GM18909 (cell line): ENCODE measurements around the gene ADCY3.
"Not testable (repeated sequence)": the region's sequence is repeated elsewhere in the genome, so short reads cannot be mapped to it uniquely, and the experiment has no call there.

Experiments
- ATAC-seq: cut with Tn5 transposase; IDR thresholded peaks from one replicate; pipeline ENCODE4 v1.9.1; 2021; ENCODE audit warnings: mild to moderate bottlenecking; ENCODE audit not compliant: unreplicated experiment, poor library complexity

ADCY3 gene

GRCh38 chr2:24820598-24821432 is 99.2 kb downstream of the ADCY3 start:
- no peak for ATAC-seq

GRCh38 chr2:24820175-24820513 is 99.9 kb downstream of the ADCY3 start:
- ATAC-seq = no peak

- no peak for ATAC-seq
Observed at GRCh38 chr2:24819442-24820174, 100.4 kb downstream of the ADCY3 start.

- ATAC-seq = no peak
Observed at GRCh38 chr2:24818721-24819167, 101.3 kb downstream of the ADCY3 start.

- ATAC-seq = no peak
Observed at GRCh38 chr2:24816884-24817283, 103.2 kb downstream of the ADCY3 start.

GRCh38 chr2:24816404-24816803 is 103.6 kb downstream of the ADCY3 start:
- ATAC-seq = no peak

- ATAC-seq = no peak
Observed at GRCh38 chr2:24815171-24815570, 104.9 kb downstream of the ADCY3 start.

- ATAC-seq = no peak
Observed at GRCh38 chr2:24814516-24814915, 105.5 kb downstream of the ADCY3 start.

- no peak for ATAC-seq
Observed at GRCh38 chr2:24813691-24814137, 106.3 kb downstream of the ADCY3 start.

- ATAC-seq = no peak
Observed at GRCh38 chr2:24809316-24810007, 110.6 kb downstream of the ADCY3 start.

GRCh38 chr2:24806661-24807036 is 113.4 kb downstream of the ADCY3 start:
- no peak for ATAC-seq

- not testable (repeated sequence) for ATAC-seq
Observed at GRCh38 chr2:24805811-24806660, 114.0 kb downstream of the ADCY3 start.

- ATAC-seq = not testable (repeated sequence)
Observed at GRCh38 chr2:24800487-24800886, 119.5 kb downstream of the ADCY3 start.

GRCh38 chr2:24797644-24798043 is 122.4 kb downstream of the ADCY3 start:
- no peak for ATAC-seq

- no peak for ATAC-seq
Observed at GRCh38 chr2:24793761-24794435, 126.1 kb downstream of the ADCY3 start.

GRCh38 chr2:24792874-24793760 is 126.9 kb downstream of the ADCY3 start, which contains the start of the genes CENPO and PTRHD1:
TSS of gene CENPO (plus strand) at chr2:24793425. CDS start at chr2:24793920, 495 bp downstream.
TSS of gene PTRHD1 (minus strand) at chr2:24793391. CDS start at chr2:24793377, 14 bp downstream.
- peak; percentile 91 for ATAC-seq

- ATAC-seq = no peak
Observed at GRCh38 chr2:24792542-24792873, 127.5 kb downstream of the ADCY3 start.

GRCh38 chr2:24791452-24791851 is 128.6 kb downstream of the ADCY3 start:
- no peak for ATAC-seq
